ENCODE data around the gene GFI1. TPM values are rescaled to one million over a fixed set of nuclear protein-coding genes. Genes with fewer than 3 reads are reported as not detected.

GFI1 gene
- total and polyA plus RNA-seq, 7 donors, result 0.28 to 9.6 (median 0.49) TPM

- Histone ChIP-seq H3K27me3 (peaks cover 41 to 73% (median 48%) of the 10 kb centered on the region in 3 donors), H3K4me1 (peaks cover 0 to 46% (median 45%) of the 10 kb centered on the region in 4 donors), H3K9me3 (no peaks in the 10 kb centered on the region), H3K36me3 (no peaks in the 10 kb centered on the region), H3K4me3 (no peak overlapping the region), H3K27ac (no peak overlapping the region)
- intact Hi-C loops (cut with DNase I), result no loop called here
- no peak for TF ChIP-seq POLR2A (IDR thresholded peaks at IDR 0.05)
- no peak for TF ChIP-seq CTCF (IDR thresholded peaks at IDR 0.05)
- TF ChIP-seq POLR2AphosphoS5 (IDR thresholded peaks at IDR 0.05), result no peak
- no peak for TF ChIP-seq EP300 (IDR thresholded peaks at IDR 0.05)
- WGBS, 2 donors, result 91 to 93% methylated on average over 9 of the region's 9 CpGs
- no peak for DNase-seq
These were observed 7.1 kb downstream of the GFI1 start for GRCh38 chr1:92479587-92479986.

- H3K27me3 ChIP-seq, result peaks cover 31 to 61% (median 36%) of the 10 kb centered on the region in 3 donors
- no peaks in the 10 kb centered on the region for H3K36me3 ChIP-seq
- no peak overlapping the region for H3K4me3 ChIP-seq
- H3K27ac ChIP-seq, result no peak overlapping the region
- WGBS, 2 donors, result 82 to 88% methylated on average over 3 of the region's 3 CpGs
- intact Hi-C loops (cut with DNase I), result no loop called here
- H3K4me1 ChIP-seq, result peaks cover 0 to 34% (median 33%) of the 10 kb centered on the region in 4 donors
- no peak for DNase-seq
- H3K9me3 ChIP-seq, result no peaks in the 10 kb centered on the region
- no peak for TF ChIP-seq CTCF (IDR thresholded peaks at IDR 0.05)
- no peak for TF ChIP-seq POLR2A (IDR thresholded peaks at IDR 0.05)
These were observed 8.3 kb downstream of the GFI1 start for GRCh38 chr1:92478393-92478792.

GRCh38 chr1:92476071-92476631 is 10.6 kb downstream of the GFI1 start:
- H3K36me3 ChIP-seq, result no peaks in the 10 kb centered on the region
- H3K9me3 ChIP-seq, result no peaks in the 10 kb centered on the region
- WGBS, 2 donors, result 42 to 62% methylated on average over 12 of the region's 12 CpGs
- intact Hi-C loops (cut with DNase I), result no loop called here
- no peak for DNase-seq
- TF ChIP-seq POLR2AphosphoS5 (IDR thresholded peaks at IDR 0.05) (no peak), CTCF (IDR thresholded peaks at IDR 0.05) (no peak)
- no peak overlapping the region for H3K4me3 ChIP-seq
- H3K4me1 ChIP-seq, result peaks cover 0 to 12% (median 11%) of the 10 kb centered on the region in 4 donors
- H3K27ac ChIP-seq, result no peak overlapping the region
- H3K27me3 ChIP-seq, result peaks cover 9 to 38% (median 14%) of the 10 kb centered on the region in 3 donors

GRCh38 chr1:92475029-92475428 is 11.7 kb downstream of the GFI1 start:
- no peak overlapping the region for H3K27ac ChIP-seq
- no peak for DNase-seq
- no peaks in the 10 kb centered on the region for H3K36me3 ChIP-seq
- H3K4me3 ChIP-seq, result no peak overlapping the region
- 82 to 86% methylated on average over 3 of the region's 3 CpGs for WGBS, 2 donors
- intact Hi-C loops (cut with DNase I), result no loop called here
- H3K9me3 ChIP-seq, result no peaks in the 10 kb centered on the region
- H3K4me1 ChIP-seq, result peaks cover 0 to under 1% (median 0%) of the 10 kb centered on the region in 4 donors
- no peak for TF ChIP-seq CTCF (IDR thresholded peaks at IDR 0.05)
- no peak for TF ChIP-seq POLR2AphosphoS5 (IDR thresholded peaks at IDR 0.05)
- TF ChIP-seq POLR2A (IDR thresholded peaks at IDR 0.05), result no peak
- TF ChIP-seq EP300 (IDR thresholded peaks at IDR 0.05), result no peak
- H3K27me3 ChIP-seq, result peaks cover 0 to 27% (median 3%) of the 10 kb centered on the region in 3 donors

All from sigmoid colon (tissue), 7 donors.